ENCODE results near the gene TXNL4A.
A peak's percentile ranks its signal among the peaks of the same experiment; 100 is the strongest.

Gene TXNL4A

GRCh38 chr18:79933765-79934164 lies 54.6 kb downstream of the TXNL4A start:
- DNase-seq: no peak

DNA sequence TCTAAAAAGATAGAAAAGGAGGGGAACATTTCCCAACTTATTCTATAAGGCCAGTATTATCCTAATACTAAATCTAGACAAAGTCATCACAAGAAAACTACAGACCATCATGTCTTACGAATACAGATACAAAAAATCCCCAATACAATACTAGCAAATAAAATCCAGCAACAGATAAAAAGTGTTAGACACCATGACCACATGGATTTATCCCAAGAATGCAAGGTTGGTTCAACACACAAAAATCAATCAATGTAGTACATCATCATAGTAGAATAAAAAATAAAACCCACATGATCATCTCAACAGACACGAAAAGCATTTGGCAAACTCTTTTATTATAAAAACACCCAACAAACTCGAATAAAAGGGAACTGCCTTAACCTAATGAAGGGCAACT lies 55.5 kb downstream of the TXNL4A start:
- DNase-seq: no peak

DNA sequence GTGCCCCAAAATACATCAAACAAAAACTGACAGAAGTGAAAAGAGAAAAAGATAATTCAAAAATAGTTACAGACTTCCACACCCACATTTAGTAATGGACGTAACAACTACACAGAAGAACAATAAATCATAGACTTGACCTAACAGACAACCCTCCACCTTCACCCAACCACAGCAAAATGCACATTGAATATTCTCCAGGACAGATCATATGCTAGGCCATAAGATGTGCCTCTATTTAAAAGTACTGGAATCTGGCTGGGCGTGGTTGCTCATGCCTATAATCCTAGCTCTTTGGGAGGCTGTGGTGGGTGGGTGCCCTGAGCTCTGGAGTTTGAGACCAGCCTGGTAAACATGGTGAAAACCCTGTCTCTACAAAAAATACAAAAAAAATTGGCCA lies 56.9 kb downstream of the TXNL4A start:
- DNase-seq: no peak

DNA sequence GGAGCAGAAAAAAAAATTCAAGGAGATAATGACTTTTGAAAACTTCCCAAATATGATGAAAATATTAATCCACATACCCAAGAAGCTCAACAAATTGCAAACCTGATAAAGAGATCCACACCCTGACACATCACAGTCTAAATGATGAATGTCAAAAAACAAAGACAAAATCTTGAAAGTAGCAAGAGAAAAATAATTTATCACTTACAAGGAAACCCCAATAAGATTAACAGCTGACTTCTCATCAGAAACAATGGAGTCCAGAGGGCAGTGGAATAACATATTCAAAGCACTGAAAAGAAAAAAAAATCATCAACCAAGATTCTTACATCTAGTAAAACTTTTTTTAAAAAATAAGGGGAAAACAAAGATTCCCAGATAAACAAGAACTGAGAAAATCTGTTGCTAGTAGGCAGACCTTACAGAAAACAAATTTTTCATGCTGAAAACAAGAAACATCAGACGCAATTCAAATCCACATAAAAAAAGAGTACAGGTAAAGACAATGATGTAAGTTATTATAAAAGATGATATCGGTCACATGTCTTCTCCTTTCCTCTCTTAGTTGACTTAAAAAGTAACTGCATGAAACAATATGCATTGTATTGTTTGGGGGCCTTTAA lies 58.2 kb downstream of the TXNL4A start:
- no peak for DNase-seq

DNA sequence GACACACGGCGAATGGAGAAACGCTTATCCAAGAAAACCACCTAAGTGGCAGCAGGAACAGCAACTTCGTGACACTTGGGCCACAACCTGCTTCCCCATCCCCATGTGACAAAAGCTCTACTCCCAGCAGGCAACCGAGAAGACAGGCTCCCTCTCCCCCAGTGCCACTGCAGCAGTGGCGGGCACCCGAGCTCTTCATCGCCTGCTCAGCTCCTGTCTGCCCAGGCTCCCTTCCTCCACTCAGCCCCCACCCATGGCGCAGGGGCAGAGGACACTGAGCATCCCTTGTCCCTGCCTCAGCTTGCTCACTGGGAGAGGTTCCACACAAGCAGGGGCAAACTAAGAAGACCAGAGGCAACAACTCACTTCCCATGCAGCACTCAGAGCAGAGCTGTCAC lies 59.8 kb downstream of the TXNL4A start:
- DNase-seq: no peak

DNA sequence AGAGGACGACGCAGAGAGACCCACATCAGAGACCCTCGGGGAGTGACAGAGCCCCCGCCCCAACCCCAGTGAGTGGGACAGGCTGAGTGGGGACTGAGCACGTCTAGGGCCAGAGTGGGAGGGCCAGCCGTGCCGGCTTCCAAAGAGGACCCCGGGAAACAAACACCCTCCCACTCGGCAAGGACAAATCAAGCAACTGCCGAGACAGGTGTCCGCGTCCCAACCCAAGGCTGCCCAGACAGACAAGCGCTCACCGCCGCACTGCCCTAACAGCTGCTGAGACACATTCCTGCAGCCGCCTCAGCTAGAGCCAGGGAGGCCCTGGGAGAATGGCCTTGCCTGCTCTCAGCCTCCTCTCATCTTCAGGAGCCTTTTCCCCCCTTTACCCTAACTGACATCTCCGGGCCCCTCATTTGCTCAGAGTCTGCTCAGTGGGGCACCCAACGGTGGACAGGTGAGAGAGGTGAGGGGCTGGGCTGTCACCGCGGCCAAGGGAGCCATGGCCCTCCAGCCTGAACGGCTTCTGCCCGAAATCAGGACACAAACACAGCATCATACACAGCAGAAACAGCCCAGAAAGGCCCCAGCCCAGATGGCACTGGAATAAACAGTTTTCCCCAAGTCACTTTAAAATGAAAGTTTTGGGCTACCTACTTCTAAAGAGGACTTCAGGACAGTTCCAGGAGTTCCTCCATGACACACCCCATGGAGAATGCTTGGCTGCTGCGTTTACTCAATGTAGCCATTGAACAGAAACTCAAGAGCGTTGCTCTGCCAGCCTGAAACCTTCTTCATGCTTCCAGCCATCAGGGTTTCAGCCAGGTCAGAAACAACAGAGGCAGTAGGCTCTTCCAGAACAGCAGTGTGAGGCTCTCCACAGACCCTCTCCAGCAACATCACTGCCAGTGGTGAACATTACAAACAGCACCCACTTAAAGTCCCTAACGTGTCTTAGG lies 60.5 kb downstream of the TXNL4A start:
- no peak for DNase-seq

GRCh38 chr18:79926715-79927606 lies 61.4 kb downstream of the TXNL4A start:
- DNase-seq: no peak

DNA sequence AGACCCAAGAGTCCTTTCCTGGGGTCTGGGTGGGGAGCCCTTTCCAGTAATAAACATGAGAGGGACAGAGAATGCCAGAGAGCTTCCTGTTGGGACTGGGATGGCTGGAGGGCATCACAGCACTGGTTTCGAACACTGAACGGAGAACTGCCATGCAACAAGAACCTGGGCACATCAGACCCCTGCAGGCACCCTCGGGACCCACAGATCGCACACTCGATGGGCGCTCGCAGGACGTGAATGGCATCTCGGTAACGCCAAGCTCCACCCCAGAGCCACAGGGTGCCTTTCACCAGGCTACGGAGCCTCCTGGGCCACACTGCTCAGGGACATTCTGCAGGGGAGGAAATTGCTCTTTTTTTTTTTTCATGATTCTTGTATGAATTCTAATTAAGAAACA lies 62.1 kb downstream of the TXNL4A start:
- no peak for DNase-seq

DNA sequence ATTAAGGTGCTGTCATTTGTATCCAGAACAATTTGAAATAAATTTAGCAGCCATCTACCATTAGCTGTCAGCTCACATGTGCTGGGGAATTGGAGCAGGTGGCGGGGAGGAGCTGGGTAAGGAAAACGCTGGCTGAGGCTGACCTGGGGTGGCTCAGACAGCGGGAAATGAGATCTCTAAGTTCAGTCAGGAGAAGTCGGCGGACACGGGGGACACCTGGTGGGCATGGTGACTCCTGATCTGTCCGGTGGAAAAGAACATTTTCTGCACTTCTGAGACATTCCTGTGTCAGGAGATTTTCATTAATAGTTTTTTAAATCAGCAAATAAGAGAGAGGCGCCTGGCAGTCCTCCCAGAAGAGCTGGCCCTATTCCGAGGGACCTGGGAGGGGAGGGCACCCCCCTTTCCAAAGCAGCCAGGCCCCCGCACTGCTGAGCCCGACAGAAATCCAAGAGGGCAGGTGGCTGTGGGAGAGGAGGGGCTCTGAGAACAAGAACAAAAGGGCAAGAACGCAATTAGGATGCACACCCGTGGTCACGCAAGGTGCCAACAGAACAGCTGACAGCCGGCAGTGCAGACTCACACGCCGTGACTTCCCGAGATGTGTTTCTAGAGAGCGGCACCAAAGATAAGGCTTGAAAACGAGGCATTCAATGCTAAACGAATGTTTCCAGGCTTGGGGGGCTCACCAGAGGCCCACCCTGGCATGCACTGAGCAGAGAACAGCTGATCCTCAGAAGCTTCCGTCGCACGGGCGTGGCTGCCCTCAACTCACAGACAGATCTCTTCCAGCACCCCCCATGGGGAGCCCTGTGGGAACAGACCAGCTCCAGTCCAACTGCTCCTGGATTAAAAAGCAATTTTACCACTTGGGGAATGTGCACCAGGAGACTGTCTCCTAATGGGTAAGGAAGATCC lies 63.3 kb downstream of the TXNL4A start:
- peak; percentile 36 for DNase-seq

- DNase-seq: no peak
Observed at GRCh38 chr18:79923896-79924585, 64.3 kb downstream of the TXNL4A start.

GRCh38 chr18:79922971-79923411 lies 65.4 kb downstream of the TXNL4A start:
- DNase-seq: no peak

DNA sequence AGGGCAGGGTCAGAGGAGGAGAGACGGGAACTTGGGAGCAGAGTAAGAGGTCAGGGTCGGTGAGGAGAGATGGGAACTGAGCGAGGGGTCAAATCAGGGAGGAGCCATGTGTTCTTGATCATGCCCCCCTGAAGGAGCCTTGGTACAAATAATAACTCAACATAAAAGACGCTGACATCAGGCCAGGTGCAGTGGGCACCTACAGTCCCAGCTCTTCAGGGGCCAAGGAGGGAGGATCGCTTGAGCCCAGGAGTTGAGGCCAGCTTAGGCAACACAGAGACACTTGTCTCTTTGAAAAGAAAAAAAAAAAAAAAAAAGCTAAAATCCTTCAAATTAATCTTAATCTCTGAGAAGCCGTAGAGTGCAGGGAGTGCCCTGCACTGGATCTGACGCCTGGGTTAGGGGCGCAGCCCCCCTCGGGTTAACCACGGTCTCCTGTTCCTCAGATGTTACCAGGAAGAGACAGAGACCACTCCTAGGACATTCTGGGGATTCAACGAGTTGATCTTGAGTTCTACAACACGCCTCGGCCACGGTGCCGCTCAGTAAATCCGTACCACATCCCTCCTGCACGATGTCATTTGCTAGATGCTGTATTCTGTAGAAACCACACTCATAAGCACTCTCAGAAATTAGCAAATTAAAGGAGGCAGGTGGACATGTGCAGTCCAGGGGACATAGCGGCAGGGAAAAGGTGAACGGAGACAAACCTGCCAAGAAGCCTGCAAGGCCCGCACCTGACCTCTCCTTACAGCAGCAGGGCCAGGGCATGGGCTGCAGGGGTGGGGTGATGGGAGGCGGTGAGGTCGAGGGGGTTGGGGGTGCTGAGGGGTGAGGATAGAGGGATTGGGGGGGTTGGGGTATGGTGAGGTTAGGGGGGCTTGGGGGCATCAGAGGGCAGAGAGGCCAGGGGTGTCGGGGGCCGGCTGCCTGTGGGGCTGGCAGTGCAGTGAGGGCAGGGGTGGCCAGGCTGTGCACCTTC lies 66.1 kb downstream of the TXNL4A start:
- DNase-seq: no peak

Data from NCI-H187 treated with DMSO at 0.1 percent for 48 hours (cell line).